K562 (cell line): ENCODE measurements around the gene COMMD9. TPM values are rescaled to one million over a fixed set of nuclear protein-coding genes. Genes with fewer than 3 reads are reported as not detected.

ENCODE experiments used
- ATAC-seq: fragments of 200-7000 bp; cut with Tn5 transposase; 3 replicates; pipeline ENCODE4 v1.9.1; 2020; ENCODE audit warnings: moderate library complexity
- BruUV-seq: library from RNA; stranded (reverse); fragments of 400-500 nt; replicated peaks from 2 replicates; lab custom pipeline; 2021; lab: Mats Ljungman, UMichigan
- CTCF ChIA-PET: fragments of 300-600 bp; formaldehyde crosslinking; extraction: SDS; loops from one replicate; lab custom pipeline; 2021; ENCODE audit warnings: low intra/inter-chr PET ratio; lab: Yijun Ruan, JAX
- POLR2A ChIA-PET: fragments of 300-600, 350-650 bp; sonication (Branson Sonifier 250); formaldehyde crosslinking; extraction: SDS; loops from one replicate; lab custom pipeline; 2021; ENCODE audit warnings: antibody characterized with exemption, inconsistent platforms; lab: Yijun Ruan, JAX
- DNase-seq, 4 experiments: peaks; one replicate each; pipeline versions ENCODE4 v3.0.0 to v3.0.0-alpha.2; 2011 to 2018; ENCODE audit warnings: low spot score in 3 of 4, mixed read lengths in 3 of 4; ENCODE audit errors: extremely low read depth in 1 of 4
- FAIRE-seq: peaks from 2 replicates; lab custom pipeline; 2011; peaks lifted over from hg19 to GRCh38; lab: Jason Lieb, UNC
- H2AFZ ChIP-seq: 2 replicates; pipeline ENCODE4 v1.6.0; 2011; ENCODE audit warnings: low read depth, low read length, control low read depth, inconsistent platforms
- H3K27ac ChIP-seq: fragments of 200-600 bp; 3 replicates; pipeline ENCODE4 v1.8.0; 2011; ENCODE audit warnings: low read depth, mild to moderate bottlenecking, control low read depth, inconsistent platforms, low read length, moderate library complexity, mixed read lengths; ENCODE audit errors: extremely low read depth
- H3K27me3 ChIP-seq, 2 experiments: fragments of 300-600 bp in 1 of 2; 2 replicates in 1 of 2; 3 replicates in 1 of 2; pipeline versions ENCODE4 v1.6.0 to v1.8.0; 2011; ENCODE audit warnings: inconsistent platforms in 2 of 2, low read length in 2 of 2, mild to moderate bottlenecking in 1 of 2, mixed read lengths in 1 of 2, moderate library complexity in 1 of 2; ENCODE audit not compliant: control insufficient read depth in 2 of 2, insufficient read depth in 2 of 2
- H3K36me3 ChIP-seq: fragments of 300-600 bp; 3 replicates; pipeline ENCODE4 v1.8.0; 2011; ENCODE audit warnings: mild to moderate bottlenecking, low read length, inconsistent platforms; ENCODE audit not compliant: control insufficient read depth, insufficient read depth
- H3K4me1 ChIP-seq, 2 experiments: fragments of 200-600 bp in 1 of 2; replicated peaks in 1 of 2; 2 replicates in 1 of 2; 3 replicates in 1 of 2; pipeline versions ENCODE4 v1.5.1 to v1.8.0; 2011; ENCODE audit warnings: inconsistent platforms in 2 of 2, low read length in 2 of 2, mild to moderate bottlenecking in 1 of 2, mixed read lengths in 1 of 2, moderate library complexity in 1 of 2; ENCODE audit not compliant: control insufficient read depth in 2 of 2, insufficient read depth in 2 of 2
- H3K4me2 ChIP-seq: 2 replicates; pipeline ENCODE4 v1.6.1; 2011; ENCODE audit warnings: low read length, control low read depth, inconsistent platforms, mixed read lengths; ENCODE audit not compliant: insufficient read depth
- H3K4me3 ChIP-seq: fragments of 200-600 bp; sonication (generic), shearing (Covaris generic); 2 replicates; pipeline ENCODE4 v1.5.1; 2016; ENCODE audit warnings: control low read depth, inconsistent platforms
- H3K79me2 ChIP-seq: fragments of 200-600 bp; 3 replicates; pipeline ENCODE4 v1.8.0; 2011; ENCODE audit warnings: low read length, inconsistent platforms; ENCODE audit not compliant: control insufficient read depth, insufficient read depth
- H3K9ac ChIP-seq, 2 experiments: 2 replicates each; pipeline versions ENCODE4 v1.6.0 to v1.6.1; 2011; ENCODE audit warnings: low read depth in 2 of 2, low read length in 2 of 2, control low read depth in 1 of 2, inconsistent platforms in 1 of 2, mild to moderate bottlenecking in 1 of 2, mixed read lengths in 1 of 2; ENCODE audit not compliant: insufficient read depth in 1 of 2
- H3K9me1 ChIP-seq: one replicate; pipeline ENCODE4 v1.6.0; 2011; ENCODE audit warnings: inconsistent platforms, mild to moderate bottlenecking, low read length, moderate library complexity; ENCODE audit not compliant: control insufficient read depth, insufficient read depth
- H3K9me3 ChIP-seq: replicated peaks from 2 replicates; pipeline ENCODE4 v1.5.1; 2011; ENCODE audit warnings: low read depth, low read length, inconsistent platforms; ENCODE audit not compliant: control insufficient read depth, insufficient read depth
- H4K20me1 ChIP-seq: replicated peaks from 2 replicates; pipeline ENCODE4 v1.6.1; 2011; ENCODE audit warnings: low read length, inconsistent platforms, mixed read lengths; ENCODE audit not compliant: control insufficient read depth, insufficient read depth
- BMI1 ChIP-seq: fragments of 150-350 bp; IDR thresholded peaks from 2 replicates; pipeline ENCODE4 v1.6.1; 2014; ENCODE audit warnings: low read length
- CBFB ChIP-seq: sonication (generic); formaldehyde crosslinking; IDR thresholded peaks from 2 replicates; pipeline ENCODE4 v1.4.0; 2020; ENCODE audit warnings: mild to moderate bottlenecking, missing genetic modification reagents
- HMGN3 ChIP-seq: IDR thresholded peaks from 2 replicates; pipeline ENCODE4 v1.6.1; 2011; ENCODE audit warnings: borderline replicate concordance, low read depth, mild to moderate bottlenecking, mixed read lengths, low read length; ENCODE audit not compliant: insufficient read length; ENCODE audit errors: extremely low read depth
- NEUROD1 ChIP-seq: fragments of 150-350 bp; IDR thresholded peaks from 2 replicates; pipeline ENCODE4 v1.6.1; 2014; ENCODE audit warnings: borderline replicate concordance, low read length, low read depth; ENCODE audit not compliant: partially characterized antibody
- POLR2G ChIP-seq: fragments of 200-400 bp; formaldehyde crosslinking; IDR thresholded peaks from 2 replicates; pipeline ENCODE4 v1.6.1; 2017; ENCODE audit warnings: low read depth, mild to moderate bottlenecking, antibody characterized with exemption, low read length, moderate library complexity
- XRCC5 ChIP-seq: fragments of 200-400 bp; formaldehyde crosslinking; IDR thresholded peaks from 2 replicates; pipeline ENCODE4 v1.6.1; 2017; ENCODE audit warnings: low read depth, mild to moderate bottlenecking, low read length
- ZNF174 ChIP-seq: fragments of 250-450 bp; sonication (Bioruptor Pico); IDR thresholded peaks from 2 replicates; pipeline ENCODE4 v1.4.0; 2020; ENCODE audit warnings: mild to moderate bottlenecking
- ZNF589 ChIP-seq: fragments of 200-800 bp; sonication (Bioruptor generic); IDR thresholded peaks from 2 replicates; pipeline ENCODE4 v1.6.1; 2016; ENCODE audit warnings: low read depth, missing genetic modification characterization, missing compliant biosample characterization
- WGBS: fragments of 100-300 bp; shearing (Covaris generic); methylation state at CpG from one replicate; pipeline ENCODE4 v1.1.6; 2016; ENCODE audit warnings: low coverage, mixed read lengths; ENCODE audit not compliant: insufficient coverage; ENCODE audit errors: missing lambda C conversion rate; 5-methylcytosine and 5-hydroxymethylcytosine counted together
- in situ Hi-C: fragments of 300-500 bp; cut with MboI; formaldehyde crosslinking; loops from 4 replicates; pipeline ENCODE4 v1.15.0; 2018; ENCODE audit warnings: inconsistent platforms, mixed read lengths
- intact Hi-C: fragments of 100-400 bp; cut with micrococcal nuclease; formaldehyde crosslinking; loops from 2 replicates; pipeline ENCODE4 v1.14.2; 2022
- polyA plus RNA-seq, 8 experiments: library from polyadenylated mRNA; depleted of rRNA in 4 of 8; stranded (reverse) in 5 of 8; unstranded in 3 of 8; fragments of >200 nt; fragmentation: Nextera tagmentation in 2 of 8; fragmentation: Illumina TruSeq in 1 of 8; extraction: Ambion mirVana in 2 of 8; extraction: Trizol in 1 of 8; gene quantifications; 2 replicates each; pipeline versions ENCODE4 v1.2.1 to v1.2.3, GENCODE V29; 2011 to 2014; ENCODE audit warnings: inconsistent platforms in 1 of 8, missing spikeins in 1 of 8
- total RNA-seq, 7 experiments: library from RNA; depleted of rRNA in 6 of 7; stranded (reverse); fragments of >200 nt in 6 of 7; fragmentation: Illumina TruSeq in 2 of 7; extraction: Trizol in 2 of 7; gene quantifications; 2 replicates each; pipeline versions ENCODE4 v1.2.1 to v1.2.3, GENCODE V29; 2011 to 2021; ENCODE audit warnings: low replicate concordance in 1 of 7
- TF ChIP-seq, protein P1 (sequence below): fragments of 450-650 bp; formaldehyde crosslinking; IDR thresholded peaks from 2 replicates; pipeline ENCODE4 v1.4.0; 2020; ENCODE audit warnings: mild to moderate bottlenecking, moderate library complexity

COMMD9 gene
- total and polyA plus RNA-seq, 9 of the 15 experiments (the other 6 are each of a cell fraction or from before 2014, with no cell fraction given), result 27.3 to 121 (median 48.0) TPM

DNA sequence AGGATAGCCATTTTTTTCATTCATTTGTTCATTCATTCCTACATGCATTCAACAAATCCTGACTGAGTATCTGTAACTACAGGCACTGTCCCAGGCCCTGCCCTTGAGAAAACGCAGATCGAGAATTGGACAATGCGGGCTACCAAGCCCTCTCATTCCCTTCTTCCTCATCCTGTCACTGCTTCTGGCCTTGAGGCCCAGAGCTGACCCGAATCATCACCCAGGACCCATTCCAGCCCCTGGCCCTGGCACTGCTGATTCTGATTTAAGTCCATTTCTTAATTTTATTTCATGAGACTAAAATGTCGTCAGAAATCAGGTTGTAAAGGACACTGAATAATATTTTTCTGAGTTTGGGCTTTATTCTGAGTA, 24.3 kb downstream of the COMMD9 start:
- DNase-seq (no peak), FAIRE-seq (no peak), ATAC-seq (no peak)
- Histone ChIP-seq H4K20me1 (no peaks in the 10 kb centered on the region; the same call in 1 of the 2 replicates), H3K9me3 (no peaks in the 10 kb centered on the region), H3K4me1 (no peaks in the 10 kb centered on the region), H3K27ac (no peak overlapping the region), H3K9me1 (peaks cover 2% of the 10 kb centered on the region), H3K27me3 (peaks cover 0 to 7% of the 10 kb centered on the region in 2 experiments; a peak in 3 of 5 replicates), H3K79me2 (no peaks in the 10 kb centered on the region), H3K4me2 (no peak overlapping the region), H3K4me3 (no peak overlapping the region), H3K9ac (no peak overlapping the region), H3K36me3 (no peaks in the 10 kb centered on the region), H2AFZ (no peak overlapping the region)
- TF ChIP-seq, protein P1, sequence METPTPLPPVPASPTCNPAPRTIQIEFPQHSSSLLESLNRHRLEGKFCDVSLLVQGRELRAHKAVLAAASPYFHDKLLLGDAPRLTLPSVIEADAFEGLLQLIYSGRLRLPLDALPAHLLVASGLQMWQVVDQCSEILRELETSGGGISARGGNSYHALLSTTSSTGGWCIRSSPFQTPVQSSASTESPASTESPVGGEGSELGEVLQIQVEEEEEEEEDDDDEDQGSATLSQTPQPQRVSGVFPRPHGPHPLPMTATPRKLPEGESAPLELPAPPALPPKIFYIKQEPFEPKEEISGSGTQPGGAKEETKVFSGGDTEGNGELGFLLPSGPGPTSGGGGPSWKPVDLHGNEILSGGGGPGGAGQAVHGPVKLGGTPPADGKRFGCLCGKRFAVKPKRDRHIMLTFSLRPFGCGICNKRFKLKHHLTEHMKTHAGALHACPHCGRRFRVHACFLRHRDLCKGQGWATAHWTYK (CRISPR knock-in tag), result no peak
- TF ChIP-seq POLR2G (no peak), XRCC5 (no peak), HMGN3 (no peak), BMI1 (no peak), ZNF174 (CRISPR knock-in tag) (no peak), NEUROD1 (no peak), CBFB (CRISPR knock-in tag) (no peak), ZNF589 (CRISPR knock-in tag) (no peak)
- intact Hi-C loops (loop anchor here (5.0 kb wide), 1 partner anchor 778 kb away; no protein-coding TSS in a partner anchor), in situ Hi-C loops (loop anchor here (5.0 to 10.0 kb wide), 4 partner anchors 230 to 790 kb away; no protein-coding TSS in a partner anchor)
- ChIA-PET CTCF (interaction anchor here (2.9 kb wide), 1 partner anchor 649 kb away, joined by 23 read pairs; no protein-coding TSS in a partner anchor), POLR2A (no interaction called here)
- no TSS peak for BruUV-seq
- 1% methylated on average over 5 of the region's 5 CpGs for WGBS
